Measurements from ENCODE around the gene TSPYL6.

Gene TSPYL6

GRCh38 chr2:54255230-54256090 is 569 bp downstream of the TSPYL6 start:
- no peak for DNase-seq (ENCODE audit: low read depth)

GRCh38 chr2:54254180-54254579 is 1.8 kb downstream of the TSPYL6 start:
- no peak for DNase-seq (ENCODE audit: low read depth)

GRCh38 chr2:54249629-54250028 is 6.4 kb downstream of the TSPYL6 start:
- DNase-seq (ENCODE audit: low read depth) = no peak

- no peak for DNase-seq (ENCODE audit: low read depth)
These were observed 8.9 kb downstream of the TSPYL6 start for GRCh38 chr2:54247115-54247514.

GRCh38 chr2:54240515-54241469 is 15.2 kb downstream of the TSPYL6 start:
- no peak for DNase-seq (ENCODE audit: low read depth)

- no peak for DNase-seq (ENCODE audit: low read depth)
These were observed 16.6 kb downstream of the TSPYL6 start for GRCh38 chr2:54239427-54239826.

GRCh38 chr2:54237428-54237827 is 18.6 kb downstream of the TSPYL6 start:
- no peak for DNase-seq (ENCODE audit: low read depth)

- no peak for DNase-seq (ENCODE audit: low read depth)
These were observed 22.0 kb downstream of the TSPYL6 start for GRCh38 chr2:54233832-54234649.

- no peak for DNase-seq (ENCODE audit: low read depth)
These were observed 27.1 kb downstream of the TSPYL6 start for GRCh38 chr2:54228945-54229344.

GRCh38 chr2:54227798-54228197 is 28.2 kb downstream of the TSPYL6 start:
- no peak for DNase-seq (ENCODE audit: low read depth)

- DNase-seq (ENCODE audit: low read depth) = no peak
These were observed 29.8 kb downstream of the TSPYL6 start for GRCh38 chr2:54226260-54226659.

GRCh38 chr2:54224997-54225396 is 31.0 kb downstream of the TSPYL6 start:
- no peak for DNase-seq (ENCODE audit: low read depth)

GRCh38 chr2:54213082-54213481 is 42.9 kb downstream of the TSPYL6 start:
- no peak for DNase-seq (ENCODE audit: low read depth)

- DNase-seq (ENCODE audit: low read depth) = no peak
These were observed 43.6 kb downstream of the TSPYL6 start for GRCh38 chr2:54212456-54212855.

- no peak for DNase-seq (ENCODE audit: low read depth)
These were observed 46.6 kb downstream of the TSPYL6 start for GRCh38 chr2:54209379-54209778.

GRCh38 chr2:54208364-54209240 is 47.4 kb downstream of the TSPYL6 start:
- DNase-seq (ENCODE audit: low read depth) = no peak

GRCh38 chr2:54207666-54208195 is 48.3 kb downstream of the TSPYL6 start:
- no peak for DNase-seq (ENCODE audit: low read depth)

- DNase-seq (ENCODE audit: low read depth) = no peak
These were observed 49.4 kb downstream of the TSPYL6 start for GRCh38 chr2:54206596-54206995.

GRCh38 chr2:54204476-54204875 is 51.6 kb downstream of the TSPYL6 start:
- no peak for DNase-seq (ENCODE audit: low read depth)

Data from stimulated activated CD8-positive, alpha-beta memory T cell treated with anti-CD3 and anti-CD28 coated beads, Interleukin-12 subunit alpha, Interleukin-12 subunit beta, amount 100 ng/mL, for 4 hours (primary cell).